Type B pancreatic cell (in vitro differentiated cells): ENCODE measurements around the gene GPRC5B. TPM values are rescaled to one million over a fixed set of nuclear protein-coding genes. Genes with fewer than 3 reads are reported as not detected.

ENCODE experiments used
- DNase-seq: peaks from one replicate; pipeline ENCODE4 v3.0.0; 2021; ENCODE audit warnings: mixed read lengths; ENCODE audit not compliant: unreplicated experiment; ENCODE audit errors: extremely low spot score
- H3K27ac Mint-ChIP-seq: 2 replicates; pipeline ENCODE4 v1.8.0; 2021; ENCODE audit warnings: mild to moderate bottlenecking, mixed read lengths
- H3K27me3 Mint-ChIP-seq: 2 replicates; pipeline ENCODE4 v1.8.0; 2021; ENCODE audit warnings: mixed read lengths
- H3K36me3 Mint-ChIP-seq: 2 replicates; pipeline ENCODE4 v1.8.0; 2021; ENCODE audit warnings: mixed read lengths
- H3K4me1 Mint-ChIP-seq: one replicate; pipeline ENCODE4 v1.8.0; 2021; ENCODE audit warnings: mixed read lengths; ENCODE audit not compliant: unreplicated experiment
- H3K4me3 Mint-ChIP-seq: 2 replicates; pipeline ENCODE4 v1.8.0; 2021; ENCODE audit warnings: mild to moderate bottlenecking, mixed read lengths
- H3K9me3 Mint-ChIP-seq: 2 replicates; pipeline ENCODE4 v1.8.0; 2021; ENCODE audit warnings: mixed read lengths
- CTCF ChIP-seq: fragments of 200-600 bp; sonication (generic); conservative IDR thresholded peaks from 2 replicates; pipeline ENCODE4 v1.5.0; 2021; ENCODE audit warnings: antibody characterized with exemption, mild to moderate bottlenecking
- total RNA-seq: library from RNA; stranded (reverse); gene quantifications from 2 replicates; pipeline ENCODE4 v1.2.1, GENCODE V29; 2021; ENCODE audit warnings: low replicate concordance

The GPRC5B gene
- total RNA-seq, 1 donor from 2014 or later: 53.8 TPM

DNA sequence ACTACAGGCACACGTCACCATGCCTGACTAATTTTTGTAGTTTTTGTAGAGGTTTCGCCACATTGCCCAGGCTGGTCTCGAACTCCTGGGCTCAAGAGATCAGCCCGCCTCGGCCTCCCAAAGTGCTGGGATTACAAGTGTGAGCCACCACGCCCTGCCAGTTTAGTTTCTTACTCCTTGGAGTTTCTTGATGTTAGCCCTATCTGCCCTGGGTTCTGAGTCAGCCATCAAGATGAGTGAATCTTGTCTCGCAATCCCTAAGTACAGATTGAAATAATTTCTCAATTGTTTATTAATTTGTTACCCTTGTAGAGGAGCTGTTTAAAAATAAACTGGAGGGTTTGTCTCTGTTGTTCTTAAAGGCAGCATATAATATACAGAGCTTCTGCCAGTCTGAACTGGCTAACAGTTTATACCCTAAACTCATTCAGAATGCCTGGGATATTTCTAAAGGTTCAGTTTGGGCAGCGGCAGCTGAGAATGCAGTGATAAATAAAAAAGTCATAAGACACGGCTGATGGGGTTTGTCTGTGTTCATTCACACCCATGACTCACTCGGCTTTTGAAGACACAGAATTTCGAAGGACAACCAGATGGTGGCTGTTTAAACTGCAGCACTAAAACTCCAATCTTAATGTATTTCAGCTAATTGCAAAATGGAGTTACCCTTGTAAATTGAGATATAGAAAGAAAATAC is 39.6 kb downstream of the GPRC5B start:
- peaks cover 5% of the 10 kb centered on the region for H3K4me1 Mint-ChIP-seq
- no peak for DNase-seq
- TF ChIP-seq CTCF: no peak

DNA sequence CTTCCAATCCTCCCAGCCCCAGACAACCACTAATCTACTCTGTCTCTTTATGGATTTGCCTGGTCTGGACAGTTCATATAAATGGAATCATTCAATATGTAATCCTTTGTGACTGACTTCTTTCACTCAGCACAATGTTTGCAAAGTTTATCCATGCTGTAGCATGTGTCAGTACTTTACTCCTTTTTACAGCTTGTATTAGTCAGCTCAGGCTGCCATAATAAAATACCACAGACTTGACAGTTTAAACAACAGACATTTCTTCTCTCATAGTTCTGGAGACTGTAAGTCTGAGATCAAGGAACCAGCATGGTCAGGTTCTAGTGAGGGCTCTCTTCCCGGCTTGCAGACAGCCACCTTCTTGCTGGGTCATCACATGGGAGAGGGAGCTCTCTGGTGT is 41.3 kb downstream of the GPRC5B start:
- H3K4me3 Mint-ChIP-seq: no peak overlapping the region
- TF ChIP-seq CTCF: no peak
- H3K4me1 Mint-ChIP-seq: peaks cover 5% of the 10 kb centered on the region
- H3K27me3 Mint-ChIP-seq: no peaks in the 10 kb centered on the region
- DNase-seq: no peak
- no peak overlapping the region for H3K27ac Mint-ChIP-seq
- H3K36me3 Mint-ChIP-seq: peaks cover 8% of the 10 kb centered on the region
- no peaks in the 10 kb centered on the region for H3K9me3 Mint-ChIP-seq

More for the DNA sequence above, 39.6 kb downstream of the GPRC5B start:
- H3K9me3 Mint-ChIP-seq: no peaks in the 10 kb centered on the region
- no peak overlapping the region for H3K4me3 Mint-ChIP-seq
- peaks cover 8% of the 10 kb centered on the region for H3K36me3 Mint-ChIP-seq
- no peak overlapping the region for H3K27ac Mint-ChIP-seq
- H3K27me3 Mint-ChIP-seq: no peaks in the 10 kb centered on the region

DNA sequence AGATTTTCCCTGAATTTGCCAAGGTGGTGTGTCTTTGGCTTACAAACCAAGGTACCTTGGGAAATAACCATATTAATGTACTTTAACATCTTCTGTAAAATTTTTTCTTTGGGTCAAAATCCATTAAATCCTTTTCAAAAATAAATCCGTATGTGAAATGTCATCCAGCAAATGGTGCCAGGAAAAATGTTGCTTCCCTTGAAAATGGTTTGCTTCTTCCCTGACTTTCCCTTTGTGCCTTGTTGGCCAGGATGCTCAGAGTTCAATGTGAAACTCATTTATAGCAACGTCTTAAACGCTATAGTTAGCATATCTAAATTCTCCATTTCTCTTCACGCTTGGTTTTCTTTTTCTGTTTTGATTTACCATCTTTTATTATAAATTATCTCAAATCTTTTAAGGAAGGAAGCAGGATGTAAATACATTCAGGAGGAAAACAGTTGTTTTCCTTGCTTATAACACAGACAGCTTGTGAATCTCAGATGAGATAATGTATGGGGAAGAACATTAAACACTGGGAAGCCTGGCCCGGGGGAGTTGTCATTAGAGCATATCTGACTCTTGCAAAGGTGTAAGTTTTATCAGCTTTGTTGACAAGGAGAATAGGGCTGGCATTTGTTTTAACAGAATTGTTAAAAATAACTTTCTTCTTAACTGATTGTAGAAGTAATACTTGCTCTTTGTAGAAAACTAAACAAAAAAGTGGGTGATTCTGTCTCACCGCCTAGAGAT is 42.1 kb downstream of the GPRC5B start:
- Mint-ChIP-seq H3K36me3 (peaks cover 7% of the 10 kb centered on the region), H3K9me3 (no peaks in the 10 kb centered on the region), H3K27ac (no peak overlapping the region), H3K4me1 (peaks cover 12% of the 10 kb centered on the region), H3K4me3 (no peak overlapping the region), H3K27me3 (no peaks in the 10 kb centered on the region)
- no peak for DNase-seq
- no peak for TF ChIP-seq CTCF

- Mint-ChIP-seq H3K36me3 (peaks cover 4% of the 10 kb centered on the region), H3K9me3 (no peaks in the 10 kb centered on the region), H3K27ac (no peak overlapping the region), H3K4me3 (no peak overlapping the region), H3K4me1 (peaks cover 16% of the 10 kb centered on the region), H3K27me3 (no peaks in the 10 kb centered on the region)
- DNase-seq: no peak
- no peak for TF ChIP-seq CTCF
Measured at GRCh38 chr16:19841184-19841583, 43.5 kb downstream of the GPRC5B start.

DNA sequence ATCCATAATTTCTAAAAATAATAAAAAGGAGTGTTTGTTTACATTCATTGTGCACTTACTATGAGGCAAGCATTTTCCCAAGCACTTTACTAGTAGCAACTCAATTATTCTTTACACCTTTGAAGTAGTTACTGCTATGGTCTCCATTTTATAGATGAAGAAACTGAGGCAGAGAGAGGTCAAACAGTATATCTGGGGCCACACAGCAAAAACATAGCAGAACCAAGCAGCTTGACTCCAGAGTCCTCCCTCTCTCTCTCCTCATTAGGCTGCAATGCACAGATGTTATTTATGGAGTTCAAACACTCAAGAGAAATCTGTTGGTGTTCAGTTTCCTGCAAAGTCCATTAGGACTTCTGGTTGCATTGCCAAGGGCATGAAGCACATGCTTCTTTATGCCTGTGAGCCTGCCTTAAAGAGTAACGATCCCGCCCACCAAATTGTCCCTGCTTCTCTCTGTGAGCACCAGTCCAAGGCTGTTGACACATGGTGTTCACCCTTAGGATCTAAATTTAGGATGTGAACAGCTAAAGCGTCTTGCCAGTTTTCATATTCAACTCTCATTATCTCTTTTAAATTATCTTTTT is 44.0 kb downstream of the GPRC5B start:
- Mint-ChIP-seq H3K36me3 (peaks cover 4% of the 10 kb centered on the region), H3K9me3 (no peaks in the 10 kb centered on the region), H3K27ac (no peak overlapping the region), H3K4me3 (no peak overlapping the region), H3K4me1 (peaks cover 18% of the 10 kb centered on the region), H3K27me3 (no peaks in the 10 kb centered on the region)
- no peak for DNase-seq
- no peak for TF ChIP-seq CTCF
